ENCODE measurements around the gene ARHGEF17.

GRCh38 chr11:73382183-73382582 lies 74.1 kb downstream of the ARHGEF17 start:
- TF ChIP-seq ZNF274 (IDR thresholded peaks at IDR 0.05; ENCODE audit: low read depth, low read length) (no peak), YY1 (IDR thresholded peaks at IDR 0.05; ENCODE audit: insufficient read depth, insufficient read length) (no peak)
